Glomerular endothelial cell (primary cell): ENCODE data around the gene IQGAP2. TPM values are rescaled to one million over a fixed set of nuclear protein-coding genes. Genes with fewer than 3 reads are reported as not detected.

Source experiments
- DNase-seq: peaks from one replicate; pipeline ENCODE4 v3.0.0-alpha.2; 2011; ENCODE audit warnings: low read depth, low spot score; ENCODE audit errors: extremely low read depth
- total RNA-seq: library from RNA; depleted of rRNA; stranded (reverse); fragments of >200 nt; gene quantifications from 2 replicates; pipeline ENCODE4 v1.2.3, GENCODE V29; 2015

IQGAP2 gene
- total RNA-seq, 1 donor from 2014 or later, result 3.6 TPM

DNA sequence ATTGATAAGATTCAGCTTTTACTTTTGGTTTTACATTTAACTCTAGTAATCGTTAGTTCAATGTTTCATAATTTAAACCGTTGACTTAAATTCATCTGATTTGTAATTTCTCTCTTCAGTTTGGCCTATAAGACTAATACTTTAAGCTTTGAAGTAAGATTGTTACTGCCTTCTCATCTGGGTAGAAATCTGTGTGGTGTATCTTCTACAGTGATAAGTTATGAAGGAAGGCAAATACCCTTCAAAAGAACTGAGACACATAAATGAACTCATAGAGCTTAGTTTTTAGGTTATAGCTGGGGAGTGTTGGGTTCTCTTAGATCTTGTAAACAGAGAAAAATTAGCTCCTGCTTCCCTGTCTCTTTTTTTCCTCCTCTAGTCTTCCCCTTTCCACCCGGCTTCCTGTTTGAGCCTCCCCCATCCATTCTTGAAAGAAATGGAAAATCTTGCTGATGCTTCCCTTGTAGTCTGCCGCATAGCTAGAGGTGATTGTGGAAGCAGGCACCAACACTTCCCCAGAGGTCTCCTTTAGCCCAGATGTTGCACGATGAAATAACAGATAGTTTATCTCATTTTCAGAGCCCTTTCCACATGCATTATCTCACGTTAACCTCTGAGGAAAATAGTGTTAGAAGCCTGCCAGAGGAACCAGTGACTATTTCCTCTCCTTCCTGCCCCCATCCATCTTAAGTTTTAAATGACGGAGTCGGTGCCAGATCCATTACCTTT lies 222.2 kb downstream of the IQGAP2 start:
- no peak for DNase-seq

DNA sequence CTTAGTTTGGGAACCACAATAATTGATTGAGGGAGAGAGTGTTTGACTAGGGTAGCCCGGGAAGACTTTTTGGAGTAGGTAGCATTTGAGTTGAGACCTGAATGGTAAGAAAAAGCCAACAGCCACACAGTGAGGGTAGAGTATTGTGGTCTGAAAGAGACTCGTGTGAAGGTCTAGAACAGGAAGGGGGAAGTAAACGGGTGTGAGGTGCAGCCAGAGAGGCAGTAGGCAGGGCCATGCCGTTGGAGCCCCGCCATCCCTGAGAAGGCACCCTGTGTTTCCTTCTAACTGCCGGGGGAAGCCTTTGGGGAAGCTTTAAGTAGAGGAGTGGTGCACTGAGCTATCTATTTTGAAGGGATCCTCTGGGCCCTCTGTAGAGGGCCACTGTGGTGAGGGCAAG lies 223.7 kb downstream of the IQGAP2 start:
- DNase-seq, result no peak

- no peak for DNase-seq
These were observed 231.6 kb downstream of the IQGAP2 start for GRCh38 chr5:76634661-76635060.

DNA sequence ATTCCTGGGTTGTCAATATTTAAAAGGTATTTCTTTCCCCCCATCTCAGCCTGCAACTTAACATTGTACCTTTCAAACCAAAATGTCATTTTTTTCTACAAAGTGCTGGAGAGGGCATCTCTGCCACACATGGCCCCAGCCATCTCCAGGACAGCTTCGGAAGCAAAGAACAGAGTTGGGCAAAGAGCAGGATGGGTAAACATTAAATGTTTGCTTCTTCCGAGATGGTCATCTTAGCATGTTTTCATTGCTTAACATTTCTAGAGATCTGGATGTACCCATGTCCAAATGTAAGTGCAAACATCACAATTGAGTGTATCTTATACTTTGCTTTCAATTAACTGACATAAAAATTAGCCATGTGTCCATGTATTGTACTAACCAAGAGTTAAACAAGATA lies 234.4 kb downstream of the IQGAP2 start:
- DNase-seq, result no peak

GRCh38 chr5:76638479-76638878 lies 235.4 kb downstream of the IQGAP2 start:
- no peak for DNase-seq

GRCh38 chr5:76641514-76642120 lies 238.5 kb downstream of the IQGAP2 start:
- peak; percentile 81 for DNase-seq

- DNase-seq, result no peak
These were observed 239.4 kb downstream of the IQGAP2 start for GRCh38 chr5:76642390-76643040.

GRCh38 chr5:76643371-76643770 lies 240.3 kb downstream of the IQGAP2 start:
- no peak for DNase-seq

DNA sequence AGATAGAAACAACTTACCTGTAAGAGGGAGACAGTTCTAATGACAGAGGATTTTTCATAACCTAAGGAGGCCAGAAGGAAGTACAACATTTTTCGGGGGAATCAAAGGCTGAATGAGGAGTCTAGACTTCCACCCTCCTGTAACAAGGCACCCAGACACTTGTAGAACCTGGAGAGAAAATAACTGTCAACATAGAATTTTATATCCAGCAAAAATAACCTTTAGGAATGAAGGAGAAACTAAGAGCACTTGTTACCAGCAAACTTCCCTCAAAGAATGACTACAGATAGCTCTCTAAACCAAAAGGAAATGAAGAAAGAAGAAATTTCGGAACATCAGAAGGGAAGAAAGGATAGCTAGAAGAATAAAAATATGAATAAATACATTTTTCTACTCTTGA lies 246.1 kb downstream of the IQGAP2 start:
- DNase-seq, result no peak

DNA sequence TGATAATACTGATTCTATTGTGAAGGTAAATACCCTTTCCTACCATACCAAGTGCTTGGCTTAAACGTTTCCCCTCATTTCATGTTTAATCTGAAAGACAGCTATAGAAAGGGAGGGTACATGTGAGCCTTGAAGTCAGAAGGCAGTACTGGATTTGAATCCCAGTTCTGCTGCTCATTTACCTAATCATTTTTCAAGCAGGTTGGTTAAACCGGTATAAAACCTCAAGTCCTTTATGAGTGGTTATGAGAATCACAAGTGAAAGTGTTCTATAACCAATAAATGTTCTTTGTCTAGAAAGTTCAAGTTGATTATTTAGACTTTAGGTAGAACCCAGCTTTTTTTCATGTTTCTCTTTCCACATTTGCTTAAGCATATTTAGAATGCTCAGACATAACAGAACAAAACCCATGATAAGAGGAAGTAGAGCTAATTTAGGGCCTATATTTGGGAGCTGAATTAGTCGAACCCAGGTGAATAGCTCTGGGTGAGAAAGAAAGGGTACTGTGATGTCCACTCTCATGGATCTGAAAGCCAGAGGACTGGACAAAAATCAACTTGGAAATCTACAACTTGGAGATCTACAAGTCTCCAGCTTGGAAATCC lies 249.8 kb downstream of the IQGAP2 start:
- DNase-seq, result no peak

DNA sequence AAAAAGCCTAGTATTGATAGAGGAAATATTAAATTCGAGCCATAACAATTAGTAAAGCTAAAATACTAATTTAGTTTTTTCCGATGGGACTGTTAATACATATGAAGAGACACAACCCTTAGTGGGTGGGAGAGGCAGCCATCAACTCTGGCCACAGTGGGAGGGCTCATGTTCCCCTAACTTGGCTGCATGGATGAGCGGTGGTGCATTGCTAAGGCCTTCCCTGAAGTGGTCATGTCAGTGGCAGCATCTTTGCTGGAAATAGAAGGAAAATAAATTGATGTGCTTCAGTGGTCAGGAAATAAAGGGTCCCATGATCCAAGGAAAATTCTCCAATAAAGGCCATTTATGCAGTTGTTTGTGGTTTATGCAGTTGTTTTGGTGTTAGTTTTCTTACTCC lies 254.0 kb downstream of the IQGAP2 start:
- no peak for DNase-seq

DNA sequence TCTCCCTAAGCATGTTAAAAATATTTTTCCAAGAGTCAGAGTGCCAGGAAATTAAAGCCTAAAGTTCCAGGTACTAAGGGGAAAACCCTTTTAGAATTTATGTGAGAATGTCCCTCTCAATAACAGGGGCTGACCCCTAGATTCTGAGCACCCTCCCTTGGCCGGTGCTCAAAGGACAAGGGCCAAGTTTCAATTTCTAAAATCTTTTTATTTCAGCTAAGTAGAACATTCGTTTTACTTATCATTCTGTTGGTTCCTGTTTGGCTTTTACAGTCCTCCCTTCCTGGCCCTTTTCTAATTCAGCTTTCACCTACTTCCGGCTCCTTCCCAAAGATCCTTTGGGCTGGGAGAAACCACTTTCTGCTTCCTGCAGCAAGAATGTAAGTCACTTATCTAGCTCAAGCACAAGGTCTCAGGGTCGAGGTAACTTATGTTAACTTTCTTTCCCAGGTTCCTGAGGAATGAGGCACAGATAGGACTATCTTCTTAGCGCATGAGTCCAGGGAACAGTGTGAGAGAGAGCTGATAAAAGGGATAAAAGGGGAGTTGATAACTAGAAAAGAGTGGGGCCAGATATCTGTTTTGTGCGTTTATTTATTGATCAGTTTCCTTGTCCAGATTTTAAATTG lies 254.7 kb downstream of the IQGAP2 start:
- no peak for DNase-seq

GRCh38 chr5:76660360-76660759 lies 257.3 kb downstream of the IQGAP2 start:
- no peak for DNase-seq

GRCh38 chr5:76662521-76662920 lies 259.4 kb downstream of the IQGAP2 start:
- no peak for DNase-seq

- no peak for DNase-seq
These were observed 260.5 kb downstream of the IQGAP2 start for GRCh38 chr5:76663573-76663972.

DNA sequence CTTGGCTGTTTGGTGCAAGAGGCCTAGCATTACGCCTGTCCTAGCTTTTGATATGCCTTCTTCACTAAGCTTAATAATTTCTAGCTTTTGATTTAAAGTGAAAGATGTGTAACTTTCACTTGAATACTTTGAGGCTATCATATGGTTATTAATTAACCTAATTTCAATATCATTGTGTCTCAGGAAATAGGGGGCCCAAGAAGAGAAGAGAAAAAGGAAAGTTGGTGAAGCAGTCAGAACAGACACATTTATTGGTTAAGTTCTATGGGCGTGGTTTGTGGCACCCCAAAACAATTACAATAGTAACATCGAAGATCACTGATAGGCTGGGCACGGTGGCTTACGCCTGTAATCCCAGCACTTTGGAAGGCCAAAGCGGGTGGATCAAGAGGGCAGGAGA lies 261.0 kb downstream of the IQGAP2 start:
- no peak for DNase-seq

GRCh38 chr5:76667495-76667894 lies 264.4 kb downstream of the IQGAP2 start:
- DNase-seq, result no peak

DNA sequence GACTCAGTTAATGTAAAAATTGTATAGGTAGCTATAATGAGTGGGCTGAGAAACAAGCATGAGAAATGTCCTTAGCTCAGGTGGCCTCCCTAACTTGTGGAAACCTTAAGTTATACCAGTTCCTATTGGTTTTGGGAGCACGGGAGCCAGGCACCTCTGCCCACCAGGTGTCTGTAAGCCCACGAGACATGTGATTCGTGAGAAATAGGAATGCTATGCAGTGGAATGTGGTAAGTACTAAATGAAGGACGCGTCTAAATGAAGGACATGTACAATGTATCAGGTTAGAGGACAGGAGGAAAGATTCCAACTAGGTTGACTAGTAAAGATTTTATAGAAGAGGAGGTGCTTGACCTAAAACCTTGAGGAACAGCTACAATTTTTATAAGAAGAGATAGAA lies 266.2 kb downstream of the IQGAP2 start:
- no peak for DNase-seq

DNA sequence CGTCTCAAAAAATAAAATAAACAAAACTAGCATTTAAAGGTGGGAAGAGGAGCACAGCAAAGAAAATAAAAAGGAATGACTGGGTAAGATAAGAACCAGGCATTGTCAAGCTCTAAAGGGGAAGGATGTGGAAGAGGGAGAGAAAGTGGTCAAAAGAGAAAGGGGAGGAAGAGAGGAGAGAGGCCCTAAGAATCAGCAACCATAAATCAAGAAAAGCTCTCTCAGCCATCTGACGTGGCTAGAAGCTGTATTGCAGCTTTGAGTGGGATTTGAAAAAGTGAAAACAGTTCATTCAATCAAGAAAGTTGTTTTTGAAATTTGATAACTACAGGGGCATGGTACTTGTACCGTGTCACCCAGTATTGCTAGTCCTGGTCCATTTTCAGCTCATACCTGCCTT lies 267.4 kb downstream of the IQGAP2 start:
- DNase-seq, result no peak

DNA sequence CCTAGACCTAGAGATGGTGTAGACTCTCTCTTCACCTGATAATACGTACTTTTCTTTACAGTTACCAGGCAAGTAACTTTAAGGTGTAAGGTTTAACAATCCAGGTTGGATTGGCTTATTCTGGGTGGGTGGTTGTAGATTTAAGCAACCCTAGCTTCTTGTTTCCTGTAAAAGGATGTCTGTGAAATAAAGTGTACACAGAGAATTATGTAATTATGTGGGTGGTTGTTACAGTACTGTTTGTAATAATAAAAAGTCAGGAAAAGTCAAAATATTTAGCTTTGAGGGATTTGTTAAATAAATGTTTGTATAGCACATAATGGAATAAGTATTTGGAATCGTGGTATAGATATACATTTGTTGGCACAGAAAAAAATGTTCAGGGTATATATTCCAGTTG lies 269.2 kb downstream of the IQGAP2 start:
- no peak for DNase-seq

DNA sequence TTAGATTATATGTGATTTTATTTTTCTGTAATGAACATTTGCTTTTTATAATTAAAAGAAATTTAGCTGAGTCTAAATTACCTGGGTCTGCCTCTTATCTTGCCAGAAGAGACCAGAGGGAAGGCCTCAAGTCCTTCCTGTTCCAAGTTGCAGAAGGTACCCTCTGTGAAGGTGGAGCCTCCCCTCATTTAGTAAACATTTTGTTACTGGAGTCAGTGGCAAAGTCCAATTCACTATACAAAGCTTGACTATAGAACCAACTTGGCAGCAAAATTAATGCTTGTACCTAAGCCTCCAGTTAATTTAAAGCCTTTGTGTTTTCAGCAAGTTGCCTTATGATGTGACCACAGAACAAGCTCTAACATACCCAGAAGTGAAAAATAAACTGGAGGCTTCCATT lies 270.0 kb downstream of the IQGAP2 start:
- no peak for DNase-seq
